ENCODE results near the gene STXBP4.

The STXBP4 gene

DNA sequence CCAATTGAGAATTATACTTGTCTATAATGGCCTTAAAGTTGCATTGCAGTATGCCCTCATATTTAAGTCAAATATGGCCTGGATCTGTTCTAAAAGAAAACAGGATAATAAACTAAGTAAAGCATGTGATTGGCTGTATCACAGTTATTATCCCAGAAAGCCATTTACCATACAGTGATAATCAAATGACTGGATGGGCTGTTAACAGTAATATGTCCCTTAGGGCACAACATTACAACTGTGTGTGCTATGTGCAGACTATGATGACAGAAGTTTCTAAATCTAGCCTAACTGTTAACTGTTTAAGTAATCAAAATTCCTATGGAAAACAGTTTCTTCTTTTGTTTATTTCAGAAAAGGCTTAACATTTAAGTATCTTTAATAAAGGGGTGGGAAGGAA is 145.7 kb downstream of the STXBP4 start:
- DNase-seq (ENCODE audit: low spot score): no peak
- in situ Hi-C loops (cut with MboI; ENCODE audit: low sequenced_read_pairs, unreplicated experiment): no loop called here
- no peak for TF ChIP-seq CTCF (IDR thresholded peaks at IDR 0.05; ENCODE audit: borderline replicate concordance, control extremely low read depth, extremely low read depth, insufficient read depth, missing control alignments)

DNA sequence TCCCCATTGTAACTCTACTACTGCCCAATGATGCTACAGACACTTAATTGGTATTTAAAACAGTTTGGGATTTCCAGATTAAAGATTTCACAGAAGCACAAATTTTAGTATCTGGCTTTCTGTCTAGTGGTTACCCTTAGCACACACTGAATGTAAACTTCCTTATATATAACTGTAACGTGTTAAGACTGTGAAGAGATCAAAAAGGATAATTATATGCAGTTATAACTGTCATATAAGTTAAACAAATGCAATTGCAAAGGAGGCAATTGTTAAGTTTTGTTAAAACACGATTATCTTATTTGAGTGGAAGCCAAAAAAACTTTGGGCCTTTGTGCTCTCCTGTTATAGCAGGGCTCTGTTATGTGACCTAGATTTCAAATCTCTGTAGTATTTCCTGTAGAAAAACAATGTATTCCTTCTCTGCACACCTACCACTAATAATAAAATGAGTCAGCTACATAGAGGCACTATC is 147.9 kb downstream of the STXBP4 start:
- no peak for DNase-seq (ENCODE audit: low spot score)
- in situ Hi-C loops (cut with MboI; ENCODE audit: low sequenced_read_pairs, unreplicated experiment): no loop called here
- no peak for TF ChIP-seq CTCF (IDR thresholded peaks at IDR 0.05; ENCODE audit: borderline replicate concordance, control extremely low read depth, extremely low read depth, insufficient read depth, missing control alignments)

DNA sequence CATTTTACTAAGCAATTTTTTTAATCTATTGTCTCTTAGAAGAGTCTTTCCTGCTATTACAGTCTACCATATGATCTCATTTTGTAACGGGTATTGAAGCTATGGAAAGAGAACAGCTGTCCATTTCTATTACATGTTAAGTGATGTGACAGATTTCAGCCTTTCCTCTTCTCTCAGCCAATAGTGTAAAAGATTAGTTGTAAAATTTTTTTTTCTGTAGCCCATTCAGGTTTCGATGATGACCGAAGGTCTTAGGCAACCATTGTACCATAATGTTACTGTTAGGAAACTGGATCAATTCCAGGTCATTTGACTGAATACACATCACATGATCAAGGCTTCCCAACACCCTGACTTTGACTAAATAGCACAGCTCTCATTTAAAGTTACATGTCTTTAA is 148.6 kb downstream of the STXBP4 start:
- DNase-seq (ENCODE audit: low spot score): no peak
- no peak for TF ChIP-seq CTCF (IDR thresholded peaks at IDR 0.05; ENCODE audit: borderline replicate concordance, control extremely low read depth, extremely low read depth, insufficient read depth, missing control alignments)
- in situ Hi-C loops (cut with MboI; ENCODE audit: low sequenced_read_pairs, unreplicated experiment): no loop called here

DNA sequence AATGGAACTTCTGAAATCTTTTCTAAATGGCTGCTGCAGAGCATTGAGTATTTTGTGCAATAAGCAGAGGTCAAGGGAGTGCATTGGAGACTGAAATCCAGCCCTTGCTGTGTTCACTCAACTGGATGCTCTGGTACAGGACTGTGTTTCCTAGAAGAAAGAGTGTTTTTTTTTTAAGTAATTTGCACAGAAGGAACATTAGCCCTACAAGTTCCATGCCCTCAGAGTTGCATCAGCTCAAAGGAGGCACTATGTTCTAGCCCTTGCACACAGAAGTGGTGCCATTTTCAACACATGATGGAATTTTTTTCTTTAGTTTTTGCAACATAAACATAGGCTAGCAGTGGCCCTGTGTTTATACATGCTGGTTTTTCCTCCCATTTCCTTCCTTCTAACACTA is 152.1 kb downstream of the STXBP4 start:
- no peak for TF ChIP-seq CTCF (IDR thresholded peaks at IDR 0.05; ENCODE audit: borderline replicate concordance, control extremely low read depth, extremely low read depth, insufficient read depth, missing control alignments)
- no peak for DNase-seq (ENCODE audit: low spot score)
- in situ Hi-C loops (cut with MboI; ENCODE audit: low sequenced_read_pairs, unreplicated experiment): no loop called here

DNA sequence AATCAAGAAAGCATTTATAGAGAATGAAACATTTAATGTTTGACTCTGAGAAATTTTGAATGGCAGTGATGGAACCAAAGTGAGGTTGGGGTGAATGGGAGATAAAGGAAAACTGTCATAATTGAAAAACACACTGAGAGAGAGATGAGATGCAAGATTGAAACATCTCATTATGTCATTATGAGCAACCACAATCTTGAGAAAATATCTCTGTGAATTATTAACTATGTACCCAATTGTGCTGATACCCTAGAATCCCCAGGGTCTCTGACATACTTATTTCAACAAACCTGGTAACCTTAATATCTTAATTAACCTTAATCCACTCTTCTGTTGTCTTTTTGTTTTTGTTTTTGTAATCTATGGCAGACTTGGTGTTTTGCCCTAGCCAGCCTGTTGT is 152.7 kb downstream of the STXBP4 start:
- in situ Hi-C loops (cut with MboI; ENCODE audit: low sequenced_read_pairs, unreplicated experiment): no loop called here

GRCh38 chr17:55122114-55122513 is 153.5 kb downstream of the STXBP4 start:
- in situ Hi-C loops (cut with MboI; ENCODE audit: low sequenced_read_pairs, unreplicated experiment): no loop called here
- no peak for TF ChIP-seq CTCF (IDR thresholded peaks at IDR 0.05; ENCODE audit: borderline replicate concordance, control extremely low read depth, extremely low read depth, insufficient read depth, missing control alignments)
- DNase-seq (ENCODE audit: low spot score): no peak

More for the DNA sequence above, 152.7 kb downstream of the STXBP4 start:
- no peak for DNase-seq (ENCODE audit: low spot score)
- TF ChIP-seq CTCF (IDR thresholded peaks at IDR 0.05; ENCODE audit: borderline replicate concordance, control extremely low read depth, extremely low read depth, insufficient read depth, missing control alignments): no peak
